GM12891 (cell line): ENCODE data around the gene CARD8.
A peak's percentile ranks its signal among the peaks of the same experiment; 100 is the strongest.

ENCODE experiments used
- POLR2A ChIP-seq: IDR thresholded peaks from 2 replicates; pipeline ENCODE4 v1.6.1; 2011; ENCODE audit warnings: low read depth, low read length, control low read depth
- POLR2AphosphoS5 ChIP-seq: IDR thresholded peaks from 2 replicates; pipeline ENCODE4 v1.6.1; 2011; ENCODE audit warnings: low read depth, low read length, control low read depth
- SPI1 ChIP-seq: IDR thresholded peaks from 2 replicates; pipeline ENCODE4 v1.6.1; 2011; ENCODE audit warnings: low read depth, low read length, control low read depth

GRCh38 chr19:48290771-48291488 lies 35.2 kb upstream of the CARD8 start:
- no peak for TF ChIP-seq POLR2A
- TF ChIP-seq POLR2AphosphoS5: no peak
- peak; percentile 57 for TF ChIP-seq SPI1
